ENCODE data around the gene SUPT3H. TPM values are rescaled to one million over a fixed set of nuclear protein-coding genes. Genes with fewer than 3 reads are reported as not detected.

SUPT3H gene
- total and polyA plus RNA-seq, 2 donors = 5.5 to 11.9 TPM

DNA sequence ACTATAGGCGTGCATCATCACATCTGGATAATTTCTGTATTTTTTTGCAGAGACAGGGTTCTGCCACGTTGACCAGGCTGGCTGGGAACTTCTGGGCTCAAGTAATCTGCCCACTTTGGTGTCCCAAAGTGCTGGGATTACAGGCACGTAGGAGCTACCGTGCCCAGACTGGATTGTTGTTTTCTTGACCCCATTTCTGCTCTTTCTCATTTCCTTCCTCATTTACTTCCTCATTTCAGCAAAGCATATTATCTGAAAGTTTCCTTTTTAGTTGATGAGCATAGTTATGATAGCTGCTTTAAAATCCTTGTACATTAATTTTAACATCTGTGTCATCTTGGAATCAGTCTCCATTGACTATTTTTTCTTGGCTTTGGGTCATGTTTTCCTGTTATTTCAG, 350.6 kb downstream of the SUPT3H start:
- no peaks in the 10 kb centered on the region for H3K27me3 ChIP-seq (ENCODE audit: control insufficient read depth in 2 of 2, insufficient read depth in 1 of 2, low read length in 1 of 2)
- H3K9me3 ChIP-seq (ENCODE audit: control insufficient read depth in 2 of 2, insufficient read depth in 1 of 2, low read length in 1 of 2) = peaks cover 0 to 4% of the 10 kb centered on the region in 2 donors
- DNase-seq (ENCODE audit: low read depth in 6 of 9, low spot score in 9 of 9) = no peak
- H3K4me1 ChIP-seq (ENCODE audit: control insufficient read depth in 2 of 2, insufficient read depth in 2 of 2, low read length in 2 of 2) = no peaks in the 10 kb centered on the region
- no peaks in the 10 kb centered on the region for H3K36me3 ChIP-seq (ENCODE audit: control insufficient read depth in 2 of 2, insufficient read depth in 2 of 2, low read length in 1 of 2)
- no peak overlapping the region for H3K4me3 ChIP-seq (ENCODE audit: low read length in 2 of 2)
- no peak overlapping the region for H3K27ac ChIP-seq (ENCODE audit: low read depth in 1 of 2, low read length in 1 of 2)
- WGBS = 90% methylated on average over 4 of the region's 4 CpGs

DNA sequence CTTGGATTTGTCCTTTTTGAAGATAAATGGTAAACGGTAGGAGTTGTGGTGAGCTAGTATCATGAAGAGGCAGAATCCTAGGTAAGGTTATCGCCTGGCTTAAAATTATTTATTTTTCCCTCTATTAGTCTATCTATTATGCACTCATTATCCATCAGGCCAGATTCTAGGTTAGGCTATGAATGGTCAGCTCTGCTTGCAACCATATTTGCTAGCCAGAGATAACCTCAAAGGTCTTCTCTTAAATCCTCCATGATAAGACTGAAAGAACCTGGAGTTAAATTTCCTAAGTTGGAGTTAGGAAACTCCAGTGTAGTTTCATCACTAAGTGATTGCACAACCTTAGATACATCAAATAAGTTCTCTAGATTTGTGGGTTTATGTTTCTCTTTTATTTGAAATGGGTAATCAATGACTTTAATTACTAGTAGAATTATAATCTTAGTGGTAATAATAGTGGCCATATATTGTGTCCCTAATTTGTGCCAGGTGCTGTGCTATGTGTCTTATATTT, 351.7 kb downstream of the SUPT3H start:
- no peaks in the 10 kb centered on the region for H3K27me3 ChIP-seq (ENCODE audit: control insufficient read depth in 2 of 2, insufficient read depth in 1 of 2, low read length in 1 of 2)
- no peak for DNase-seq (ENCODE audit: low read depth in 6 of 9, low spot score in 9 of 9)
- no peaks in the 10 kb centered on the region for H3K36me3 ChIP-seq (ENCODE audit: control insufficient read depth in 2 of 2, insufficient read depth in 2 of 2, low read length in 1 of 2)
- 98% methylated on average over 2 of the region's 2 CpGs for WGBS
- no peak overlapping the region for H3K27ac ChIP-seq (ENCODE audit: low read depth in 1 of 2, low read length in 1 of 2)
- H3K4me1 ChIP-seq (ENCODE audit: control insufficient read depth in 2 of 2, insufficient read depth in 2 of 2, low read length in 2 of 2) = no peaks in the 10 kb centered on the region
- no peak overlapping the region for H3K4me3 ChIP-seq (ENCODE audit: low read length in 2 of 2)
- H3K9me3 ChIP-seq (ENCODE audit: control insufficient read depth in 2 of 2, insufficient read depth in 1 of 2, low read length in 1 of 2) = peaks cover 0 to 4% of the 10 kb centered on the region in 2 donors

DNA sequence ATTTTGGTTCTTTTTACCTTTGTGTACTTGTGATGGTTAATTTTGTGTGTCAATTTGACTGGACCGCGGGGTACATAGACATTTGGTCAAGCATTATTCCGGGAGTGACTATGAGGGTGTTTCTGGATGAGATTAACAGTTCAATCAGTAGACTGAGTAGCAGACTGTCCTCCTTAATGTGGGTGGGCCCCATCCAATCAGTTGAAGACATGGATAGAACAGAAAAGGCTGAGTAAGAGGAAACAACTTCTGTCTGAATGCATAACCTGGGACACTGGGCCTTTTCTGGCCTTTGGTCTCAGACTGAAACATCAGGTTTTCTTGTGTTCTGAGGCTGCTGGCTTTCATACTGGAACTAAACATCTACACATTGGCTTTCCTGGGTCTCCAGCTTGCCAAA, 353.1 kb downstream of the SUPT3H start:
- WGBS = 98% methylated on average over 3 of the region's 3 CpGs

DNA sequence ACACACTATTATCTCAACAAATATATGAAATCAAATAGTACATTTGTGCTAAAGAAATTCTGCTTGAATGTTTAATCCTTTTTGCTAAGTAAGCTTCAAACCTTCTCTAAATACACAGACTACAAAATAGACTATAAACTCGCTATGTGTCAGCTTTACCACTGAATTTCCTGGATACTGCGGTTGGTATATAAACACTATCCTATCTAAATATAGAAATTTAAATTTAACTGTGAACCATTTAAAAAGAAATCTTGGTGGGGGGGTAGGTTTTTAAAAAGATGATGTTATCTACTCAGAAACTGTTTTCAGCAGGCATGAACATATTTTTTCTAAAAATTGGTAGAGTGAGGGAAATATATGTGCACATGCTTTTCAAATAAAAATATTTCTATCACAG, 356.1 kb downstream of the SUPT3H start:
- DNase-seq (ENCODE audit: low read depth in 6 of 9, low spot score in 9 of 9) = peak in 6 of 9 donors; percentile 6 to 60 (median 22)
- Histone ChIP-seq H3K27me3 (ENCODE audit: control insufficient read depth in 2 of 2, insufficient read depth in 1 of 2, low read length in 1 of 2) (no peaks in the 10 kb centered on the region), H3K9me3 (ENCODE audit: control insufficient read depth in 2 of 2, insufficient read depth in 1 of 2, low read length in 1 of 2) (no peaks in the 10 kb centered on the region), H3K4me1 (ENCODE audit: control insufficient read depth in 2 of 2, insufficient read depth in 2 of 2, low read length in 2 of 2) (no peaks in the 10 kb centered on the region), H3K36me3 (ENCODE audit: control insufficient read depth in 2 of 2, insufficient read depth in 2 of 2, low read length in 1 of 2) (no peaks in the 10 kb centered on the region), H3K27ac (ENCODE audit: low read depth in 1 of 2, low read length in 1 of 2) (no peak overlapping the region), H3K4me3 (ENCODE audit: low read length in 2 of 2) (no peak overlapping the region)
- WGBS = 10% methylated on average over 2 of the region's 2 CpGs

More for the DNA sequence above, 353.1 kb downstream of the SUPT3H start:
- Histone ChIP-seq H3K27me3 (ENCODE audit: control insufficient read depth in 2 of 2, insufficient read depth in 1 of 2, low read length in 1 of 2) (no peaks in the 10 kb centered on the region), H3K4me1 (ENCODE audit: control insufficient read depth in 2 of 2, insufficient read depth in 2 of 2, low read length in 2 of 2) (no peaks in the 10 kb centered on the region), H3K27ac (ENCODE audit: low read depth in 1 of 2, low read length in 1 of 2) (no peak overlapping the region), H3K9me3 (ENCODE audit: control insufficient read depth in 2 of 2, insufficient read depth in 1 of 2, low read length in 1 of 2) (peaks cover 0 to 4% of the 10 kb centered on the region in 2 donors), H3K36me3 (ENCODE audit: control insufficient read depth in 2 of 2, insufficient read depth in 2 of 2, low read length in 1 of 2) (no peaks in the 10 kb centered on the region), H3K4me3 (ENCODE audit: low read length in 2 of 2) (no peak overlapping the region)
- DNase-seq (ENCODE audit: low read depth in 6 of 9, low spot score in 9 of 9) = no peak

DNA sequence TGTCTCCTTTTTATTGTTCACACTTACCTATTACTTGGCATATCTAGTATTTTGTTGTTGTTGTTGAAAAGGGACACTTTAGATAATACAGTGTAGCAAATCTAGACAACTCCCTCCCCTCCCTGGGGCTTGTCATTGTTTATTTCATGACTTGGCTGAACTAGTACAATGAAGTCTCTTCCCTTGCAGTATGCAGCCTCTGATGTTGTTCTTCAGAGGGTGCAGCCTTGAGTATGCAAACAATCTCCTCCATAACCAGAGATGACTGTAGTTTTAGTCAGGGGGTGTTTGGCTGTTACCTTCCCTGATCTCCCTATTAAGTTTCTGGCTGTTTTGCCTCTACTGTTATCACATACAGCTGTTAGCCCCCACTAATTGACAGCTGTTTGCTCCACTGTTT, 365.0 kb downstream of the SUPT3H start:
- no peak overlapping the region for H3K27ac ChIP-seq (ENCODE audit: low read depth in 1 of 2, low read length in 1 of 2)
- H3K4me1 ChIP-seq (ENCODE audit: control insufficient read depth in 2 of 2, insufficient read depth in 2 of 2, low read length in 2 of 2) = no peaks in the 10 kb centered on the region
- H3K9me3 ChIP-seq (ENCODE audit: control insufficient read depth in 2 of 2, insufficient read depth in 1 of 2, low read length in 1 of 2) = no peaks in the 10 kb centered on the region
- H3K27me3 ChIP-seq (ENCODE audit: control insufficient read depth in 2 of 2, insufficient read depth in 1 of 2, low read length in 1 of 2) = no peaks in the 10 kb centered on the region
- H3K36me3 ChIP-seq (ENCODE audit: control insufficient read depth in 2 of 2, insufficient read depth in 2 of 2, low read length in 1 of 2) = peaks cover 0 to 5% of the 10 kb centered on the region in 2 donors
- DNase-seq (ENCODE audit: low read depth in 6 of 9, low spot score in 9 of 9) = no peak
- H3K4me3 ChIP-seq (ENCODE audit: low read length in 2 of 2) = no peak overlapping the region

DNA sequence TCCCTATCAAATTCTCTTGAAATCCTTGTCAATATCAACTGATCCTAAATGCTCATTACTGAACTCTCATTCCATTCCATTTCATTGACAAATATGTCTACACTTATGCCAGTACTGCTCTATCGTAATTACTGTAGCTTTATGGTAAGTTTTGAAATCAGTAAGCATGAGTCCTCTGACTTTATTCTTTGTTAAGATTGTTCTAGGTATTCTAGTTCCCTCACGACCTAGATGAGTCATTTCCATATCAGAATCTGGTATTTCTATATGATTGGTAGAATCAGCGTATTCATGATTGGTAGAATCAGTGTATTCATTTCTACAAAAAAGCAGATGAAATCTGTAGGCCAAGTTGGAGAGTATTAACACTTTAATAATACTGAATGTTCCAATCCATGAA, 368.2 kb downstream of the SUPT3H start:
- Histone ChIP-seq H3K9me3 (ENCODE audit: control insufficient read depth in 2 of 2, insufficient read depth in 1 of 2, low read length in 1 of 2) (no peaks in the 10 kb centered on the region), H3K27ac (ENCODE audit: low read depth in 1 of 2, low read length in 1 of 2) (no peak overlapping the region), H3K27me3 (ENCODE audit: control insufficient read depth in 2 of 2, insufficient read depth in 1 of 2, low read length in 1 of 2) (no peaks in the 10 kb centered on the region), H3K4me1 (ENCODE audit: control insufficient read depth in 2 of 2, insufficient read depth in 2 of 2, low read length in 2 of 2) (no peaks in the 10 kb centered on the region), H3K36me3 (ENCODE audit: control insufficient read depth in 2 of 2, insufficient read depth in 2 of 2, low read length in 1 of 2) (peaks cover 0 to 5% of the 10 kb centered on the region in 2 donors), H3K4me3 (ENCODE audit: low read length in 2 of 2) (no peak overlapping the region)
- no peak for DNase-seq (ENCODE audit: low read depth in 6 of 9, low spot score in 9 of 9)
- 96% methylated on average over 3 of the region's 3 CpGs for WGBS

DNA sequence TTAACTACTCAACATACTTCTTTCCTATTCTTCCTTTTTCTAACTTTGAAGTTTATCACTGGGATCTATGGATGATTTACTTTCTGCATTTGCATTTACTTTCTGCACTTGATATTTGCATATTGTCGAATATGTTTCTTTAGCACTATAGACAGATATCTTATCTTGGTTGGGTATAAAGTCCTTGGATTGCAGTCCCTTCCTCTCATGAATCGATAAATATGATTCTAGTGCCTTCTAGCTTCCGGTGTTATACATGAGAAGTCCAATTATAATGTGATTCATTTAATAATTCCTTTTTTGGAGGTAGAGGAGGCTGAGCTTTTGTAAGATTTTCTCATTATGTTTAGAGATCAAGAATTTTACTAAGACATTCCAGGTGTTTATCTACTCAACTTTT, 370.8 kb downstream of the SUPT3H start:
- Histone ChIP-seq H3K4me3 (ENCODE audit: low read length in 2 of 2) (no peak overlapping the region), H3K27ac (ENCODE audit: low read depth in 1 of 2, low read length in 1 of 2) (no peak overlapping the region), H3K9me3 (ENCODE audit: control insufficient read depth in 2 of 2, insufficient read depth in 1 of 2, low read length in 1 of 2) (no peaks in the 10 kb centered on the region), H3K4me1 (ENCODE audit: control insufficient read depth in 2 of 2, insufficient read depth in 2 of 2, low read length in 2 of 2) (no peaks in the 10 kb centered on the region), H3K27me3 (ENCODE audit: control insufficient read depth in 2 of 2, insufficient read depth in 1 of 2, low read length in 1 of 2) (no peaks in the 10 kb centered on the region), H3K36me3 (ENCODE audit: control insufficient read depth in 2 of 2, insufficient read depth in 2 of 2, low read length in 1 of 2) (no peaks in the 10 kb centered on the region)
- DNase-seq (ENCODE audit: low read depth in 6 of 9, low spot score in 9 of 9) = no peak
- WGBS = 95% methylated on average over 3 of the region's 3 CpGs

DNA sequence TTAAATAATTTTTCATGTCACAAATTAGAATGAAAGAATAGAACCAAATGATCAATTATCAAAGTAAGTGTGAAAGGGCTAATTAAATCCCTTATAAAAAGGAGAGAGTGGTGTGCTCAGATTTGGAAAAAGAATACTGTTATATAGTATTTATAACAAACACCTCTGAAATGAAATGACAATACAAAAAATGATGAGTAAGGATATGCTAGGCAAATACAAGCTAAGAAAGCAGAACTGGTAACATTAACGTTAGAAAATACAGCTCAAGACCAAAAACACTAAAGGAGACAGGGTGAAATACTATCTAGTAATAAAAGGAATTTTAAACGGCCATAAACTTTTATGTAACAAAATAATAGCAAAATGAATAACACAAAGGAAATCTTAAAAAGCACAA, 373.8 kb downstream of the SUPT3H start:
- no peaks in the 10 kb centered on the region for H3K36me3 ChIP-seq (ENCODE audit: control insufficient read depth in 2 of 2, insufficient read depth in 2 of 2, low read length in 1 of 2)
- no peaks in the 10 kb centered on the region for H3K4me1 ChIP-seq (ENCODE audit: control insufficient read depth in 2 of 2, insufficient read depth in 2 of 2, low read length in 2 of 2)

DNA sequence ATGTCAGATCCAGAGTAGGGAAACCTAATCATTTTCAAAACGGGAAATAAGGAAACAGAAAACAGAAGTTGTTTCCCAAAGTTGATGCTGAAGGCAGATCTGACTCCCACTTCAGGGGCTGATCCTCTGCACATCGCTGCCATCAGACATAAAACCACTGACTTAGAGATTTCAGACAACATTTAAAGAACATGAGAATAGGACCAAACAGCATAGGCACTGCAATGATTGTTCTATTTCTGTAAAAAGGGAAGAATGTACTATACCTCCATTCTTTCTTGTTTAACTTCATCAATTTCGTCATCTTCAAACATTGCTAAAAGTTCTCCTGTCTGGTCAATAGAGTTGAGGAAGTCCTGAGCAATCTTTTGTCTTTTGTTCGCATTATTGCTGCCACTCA, 374.3 kb downstream of the SUPT3H start:
- no peak overlapping the region for H3K27ac ChIP-seq (ENCODE audit: low read depth in 1 of 2, low read length in 1 of 2)
- H3K4me1 ChIP-seq (ENCODE audit: control insufficient read depth in 2 of 2, insufficient read depth in 2 of 2, low read length in 2 of 2) = no peaks in the 10 kb centered on the region
- H3K27me3 ChIP-seq (ENCODE audit: control insufficient read depth in 2 of 2, insufficient read depth in 1 of 2, low read length in 1 of 2) = no peaks in the 10 kb centered on the region
- H3K4me3 ChIP-seq (ENCODE audit: low read length in 2 of 2) = no peak overlapping the region
- H3K9me3 ChIP-seq (ENCODE audit: control insufficient read depth in 2 of 2, insufficient read depth in 1 of 2, low read length in 1 of 2) = no peaks in the 10 kb centered on the region
- 89% methylated on average over 4 of the region's 4 CpGs for WGBS
- DNase-seq (ENCODE audit: low read depth in 6 of 9, low spot score in 9 of 9) = no peak
- no peaks in the 10 kb centered on the region for H3K36me3 ChIP-seq (ENCODE audit: control insufficient read depth in 2 of 2, insufficient read depth in 2 of 2, low read length in 1 of 2)

More for the DNA sequence above, 373.8 kb downstream of the SUPT3H start:
- H3K9me3 ChIP-seq (ENCODE audit: control insufficient read depth in 2 of 2, insufficient read depth in 1 of 2, low read length in 1 of 2) = no peaks in the 10 kb centered on the region
- no peak overlapping the region for H3K27ac ChIP-seq (ENCODE audit: low read depth in 1 of 2, low read length in 1 of 2)
- H3K27me3 ChIP-seq (ENCODE audit: control insufficient read depth in 2 of 2, insufficient read depth in 1 of 2, low read length in 1 of 2) = no peaks in the 10 kb centered on the region
- no peak overlapping the region for H3K4me3 ChIP-seq (ENCODE audit: low read length in 2 of 2)
- no peak for DNase-seq (ENCODE audit: low read depth in 6 of 9, low spot score in 9 of 9)
- 49% methylated on average over 2 of the region's 2 CpGs for WGBS
